OCI-LY1 (cell line): ENCODE measurements around the gene GBF1.

Experiments used
- CTCF ChIP-seq: fragments of 200-600 bp; sonication (generic), shearing (Covaris generic); IDR thresholded peaks from 2 replicates; pipeline ENCODE4 v1.5.1; 2017; ENCODE audit warnings: mild to moderate bottlenecking, antibody characterized with exemption, low read length, moderate library complexity, mixed read lengths
- EZH2 ChIP-seq: fragments of 200-600 bp; sonication (generic), shearing (Covaris generic); IDR thresholded peaks from 2 replicates; pipeline ENCODE4 v1.8.0; 2017; ENCODE audit warnings: borderline replicate concordance, mixed run types, mild to moderate bottlenecking, antibody characterized with exemption, low read length, moderate library complexity, mixed read lengths

GRCh38 chr10:102287991-102288390 lies 42.7 kb downstream of the GBF1 start:
- TF ChIP-seq CTCF (no peak), EZH2 (no peak)
